IMR-90 (cell line): ENCODE measurements around the gene CYSRT1.

Source experiments
- CTCF ChIP-seq: conservative IDR thresholded peaks from 2 replicates; pipeline ENCODE4 v1.5.1; 2012; ENCODE audit warnings: mild to moderate bottlenecking, low read depth, low read length, improper control_type of control experiment
- MAZ ChIP-seq: IDR thresholded peaks from 2 replicates; pipeline ENCODE4 v1.6.1; 2012; ENCODE audit warnings: low read depth, mild to moderate bottlenecking, low read length, improper control_type of control experiment, moderate library complexity, borderline replicate concordance
- MXI1 ChIP-seq: IDR thresholded peaks from 2 replicates; pipeline ENCODE4 v1.6.1; 2012; ENCODE audit warnings: low read depth, mild to moderate bottlenecking, low read length, moderate library complexity, borderline replicate concordance
- RAD21 ChIP-seq: IDR thresholded peaks from 2 replicates; pipeline ENCODE4 v1.6.1; 2012; ENCODE audit warnings: low read length, improper control_type of control experiment
- SMC3 ChIP-seq: fragments of 150-350 bp; IDR thresholded peaks from 2 replicates; pipeline ENCODE4 v1.6.1; 2016; ENCODE audit warnings: low read depth, mild to moderate bottlenecking, antibody characterized with exemption, low read length, moderate library complexity
- TF ChIP-seq, protein P1 (sequence below): fragments of 150-350 bp; IDR thresholded peaks from 2 replicates; pipeline ENCODE4 v1.6.1; 2017; ENCODE audit warnings: mild to moderate bottlenecking, antibody characterized with exemption, low read length, low read depth

DNA sequence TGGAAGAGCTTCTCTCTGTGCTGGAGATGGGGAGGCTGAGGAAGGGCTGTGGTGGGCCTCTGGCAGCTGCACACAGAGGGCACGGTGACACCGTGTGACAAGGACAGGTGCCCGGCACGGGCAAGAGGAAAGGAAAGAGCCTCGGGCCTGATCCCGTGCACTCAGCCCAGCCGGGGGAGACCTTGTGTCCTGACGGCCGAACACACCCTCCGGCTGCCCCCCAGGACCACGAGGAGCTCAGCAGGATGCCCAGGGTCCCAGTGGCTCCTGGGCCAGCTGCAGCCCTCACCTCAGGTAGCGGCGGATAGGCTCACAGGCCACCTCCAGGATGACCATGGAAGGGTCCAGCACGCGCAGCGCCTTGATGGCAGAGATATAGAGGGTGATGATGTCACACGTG lies 42.1 kb upstream of the CYSRT1 start:
- TF ChIP-seq SMC3 = no peak
- TF ChIP-seq, protein P1, sequence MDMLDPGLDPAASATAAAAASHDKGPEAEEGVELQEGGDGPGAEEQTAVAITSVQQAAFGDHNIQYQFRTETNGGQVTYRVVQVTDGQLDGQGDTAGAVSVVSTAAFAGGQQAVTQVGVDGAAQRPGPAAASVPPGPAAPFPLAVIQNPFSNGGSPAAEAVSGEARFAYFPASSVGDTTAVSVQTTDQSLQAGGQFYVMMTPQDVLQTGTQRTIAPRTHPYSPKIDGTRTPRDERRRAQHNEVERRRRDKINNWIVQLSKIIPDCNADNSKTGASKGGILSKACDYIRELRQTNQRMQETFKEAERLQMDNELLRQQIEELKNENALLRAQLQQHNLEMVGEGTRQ = no peak
- no peak for TF ChIP-seq RAD21
- TF ChIP-seq MAZ = no peak
- no peak for TF ChIP-seq MXI1
- no peak for TF ChIP-seq CTCF
